ENCODE results near the gene C2CD3. TPM values are rescaled to one million over a fixed set of nuclear protein-coding genes. Genes with fewer than 3 reads are reported as not detected.

The C2CD3 gene
- total and polyA plus RNA-seq, 2 donors (not counting 1 experiment from before 2014, with no cell fraction given) = 5.8 to 8.3 TPM

DNA sequence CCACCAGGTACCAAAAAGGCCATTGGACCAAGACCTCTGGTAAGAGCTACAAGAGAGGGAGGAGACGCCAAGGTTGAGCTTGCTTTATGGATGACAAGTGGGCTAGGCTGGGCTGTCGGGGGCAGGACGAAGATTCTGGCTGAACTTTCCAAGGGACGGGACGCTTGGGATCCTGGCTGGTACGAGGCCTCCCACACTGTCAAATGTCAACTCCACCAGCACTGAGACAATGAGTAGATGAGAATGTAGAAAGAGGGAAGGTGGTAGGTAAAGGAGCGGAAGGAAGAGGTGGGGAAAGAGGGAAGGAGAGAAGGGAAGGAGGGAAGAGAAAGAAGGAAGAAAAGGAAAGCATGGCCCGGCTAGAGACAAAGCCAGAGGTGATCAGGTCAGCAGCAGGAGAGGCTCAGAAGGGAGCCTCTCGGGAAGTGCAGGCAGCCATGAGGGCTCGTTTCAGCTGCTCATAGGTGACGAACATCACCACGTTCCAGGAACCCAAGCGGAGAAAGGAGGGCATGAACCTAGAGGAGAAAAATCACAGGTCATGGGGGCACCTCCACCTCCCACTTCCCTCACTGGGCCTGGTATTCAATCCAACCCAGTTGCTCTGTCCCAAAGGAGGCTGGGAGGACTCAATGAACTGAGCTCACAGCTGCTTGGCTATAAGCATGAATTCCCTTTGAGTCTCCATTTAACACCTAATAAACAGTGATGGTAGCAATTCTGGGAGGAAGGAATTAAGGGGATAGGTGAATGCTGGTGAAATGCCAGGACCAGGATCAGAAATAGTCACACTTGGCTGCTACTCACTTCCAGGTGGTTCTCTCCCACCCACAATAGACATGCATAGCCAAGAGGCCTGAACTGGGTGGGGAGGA, 196.0 kb downstream of the C2CD3 start:
- TF ChIP-seq EZH2 (IDR thresholded peaks at IDR 0.05; ENCODE audit: low read length, missing control alignments) = no peak
- TF ChIP-seq, protein P1, sequence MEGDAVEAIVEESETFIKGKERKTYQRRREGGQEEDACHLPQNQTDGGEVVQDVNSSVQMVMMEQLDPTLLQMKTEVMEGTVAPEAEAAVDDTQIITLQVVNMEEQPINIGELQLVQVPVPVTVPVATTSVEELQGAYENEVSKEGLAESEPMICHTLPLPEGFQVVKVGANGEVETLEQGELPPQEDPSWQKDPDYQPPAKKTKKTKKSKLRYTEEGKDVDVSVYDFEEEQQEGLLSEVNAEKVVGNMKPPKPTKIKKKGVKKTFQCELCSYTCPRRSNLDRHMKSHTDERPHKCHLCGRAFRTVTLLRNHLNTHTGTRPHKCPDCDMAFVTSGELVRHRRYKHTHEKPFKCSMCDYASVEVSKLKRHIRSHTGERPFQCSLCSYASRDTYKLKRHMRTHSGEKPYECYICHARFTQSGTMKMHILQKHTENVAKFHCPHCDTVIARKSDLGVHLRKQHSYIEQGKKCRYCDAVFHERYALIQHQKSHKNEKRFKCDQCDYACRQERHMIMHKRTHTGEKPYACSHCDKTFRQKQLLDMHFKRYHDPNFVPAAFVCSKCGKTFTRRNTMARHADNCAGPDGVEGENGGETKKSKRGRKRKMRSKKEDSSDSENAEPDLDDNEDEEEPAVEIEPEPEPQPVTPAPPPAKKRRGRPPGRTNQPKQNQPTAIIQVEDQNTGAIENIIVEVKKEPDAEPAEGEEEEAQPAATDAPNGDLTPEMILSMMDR (conservative IDR thresholded peaks at IDR 0.05 in 1 of 2, IDR thresholded peaks at IDR 0.05 in 1 of 2; ENCODE audit: low read depth in 1 of 2, low read length in 2 of 2) = no peak
- no peak overlapping the region for H3K4me2 ChIP-seq (ENCODE audit: extremely low read depth, insufficient read depth, low read length)

DNA sequence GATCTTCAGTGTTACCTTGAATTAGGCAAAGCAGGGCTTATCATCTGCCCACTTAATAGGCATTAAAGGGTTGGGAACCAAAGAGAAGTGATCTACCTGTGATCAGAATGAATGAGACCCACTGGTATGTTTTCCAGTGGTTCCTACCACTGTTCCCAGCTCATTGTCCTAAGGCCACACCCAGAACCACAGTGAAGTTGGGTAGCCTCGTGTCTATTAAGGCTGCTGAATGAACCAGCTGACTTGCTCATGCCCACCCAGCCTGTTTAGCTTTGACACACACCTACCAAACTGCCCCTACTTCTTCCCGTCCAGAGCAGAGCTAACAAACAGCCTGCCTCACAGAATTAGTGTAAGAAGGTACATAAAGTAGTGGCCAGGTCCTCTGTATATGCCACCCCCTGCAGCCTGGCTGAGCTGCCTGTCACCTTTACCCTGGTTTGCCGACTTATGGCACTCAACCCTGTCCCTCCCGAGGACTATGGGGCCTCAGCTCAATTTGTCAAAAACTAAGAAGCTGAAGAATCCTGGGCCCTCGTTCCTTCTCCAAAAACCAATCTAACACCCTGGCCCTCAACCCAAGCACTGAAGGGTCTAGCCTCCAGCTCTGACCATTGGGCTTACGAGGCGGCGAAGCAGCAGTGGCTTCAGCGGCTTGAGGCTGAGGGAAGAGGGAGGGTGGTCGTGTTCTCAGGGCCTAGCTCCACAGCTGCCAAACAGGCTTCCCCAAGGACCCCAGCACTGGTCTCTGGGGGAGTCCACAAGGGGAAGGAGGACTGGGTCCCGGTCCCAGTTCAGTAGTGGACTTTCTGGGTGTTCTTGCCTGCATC, 198.0 kb downstream of the C2CD3 start:
- Histone ChIP-seq H3K27me3 (ENCODE audit: control insufficient read depth, insufficient read depth, low read length) (no peaks in the 10 kb centered on the region), H3K4me1 (ENCODE audit: control insufficient read depth, extremely low read depth, insufficient read depth, low read length) (peaks cover 7% of the 10 kb centered on the region), H3K4me3 (replicated peaks in 1 of 4; ENCODE audit: control extremely low read depth in 1 of 4, insufficient read depth in 1 of 4, low read depth in 3 of 4, low read length in 4 of 4) (no peak overlapping the region), H3K36me3 (ENCODE audit: control insufficient read depth, insufficient read depth, low read length) (peaks cover 1% of the 10 kb centered on the region), H3K9me3 (ENCODE audit: control insufficient read depth, insufficient read depth, low read depth, low read length) (no peaks in the 10 kb centered on the region), H3K9ac (ENCODE audit: insufficient read depth, low read length) (no peak overlapping the region), H3K79me2 (ENCODE audit: control insufficient read depth, insufficient read depth, low read length) (no peaks in the 10 kb centered on the region), H3K4me2 (ENCODE audit: extremely low read depth, insufficient read depth, low read length) (no peak overlapping the region), H2AFZ (ENCODE audit: low read length) (no peak overlapping the region), H3K27ac (ENCODE audit: insufficient read depth, low read length) (no peak overlapping the region), H4K20me1 (ENCODE audit: control insufficient read depth, extremely low read depth, insufficient read depth, low read length) (no peaks in the 10 kb centered on the region)
- DNase-seq (ENCODE audit: low read depth in 2 of 2) = no peak
- TF ChIP-seq, protein P1 (conservative IDR thresholded peaks at IDR 0.05 in 1 of 2, IDR thresholded peaks at IDR 0.05 in 1 of 2; ENCODE audit: low read depth in 1 of 2, low read length in 2 of 2) = no peak
- no peak for TF ChIP-seq EZH2 (IDR thresholded peaks at IDR 0.05; ENCODE audit: low read length, missing control alignments)

More for the DNA sequence above, 196.0 kb downstream of the C2CD3 start:
- DNase-seq (ENCODE audit: low read depth in 2 of 2) = no peak
- no peaks in the 10 kb centered on the region for H3K27me3 ChIP-seq (ENCODE audit: control insufficient read depth, insufficient read depth, low read length)
- H4K20me1 ChIP-seq (ENCODE audit: control insufficient read depth, extremely low read depth, insufficient read depth, low read length) = no peaks in the 10 kb centered on the region
- no peak overlapping the region for H3K27ac ChIP-seq (ENCODE audit: insufficient read depth, low read length)
- H3K36me3 ChIP-seq (ENCODE audit: control insufficient read depth, insufficient read depth, low read length) = peaks cover 1% of the 10 kb centered on the region
- peaks cover 7% of the 10 kb centered on the region for H3K4me1 ChIP-seq (ENCODE audit: control insufficient read depth, extremely low read depth, insufficient read depth, low read length)
- H3K9me3 ChIP-seq (ENCODE audit: control insufficient read depth, insufficient read depth, low read depth, low read length) = no peaks in the 10 kb centered on the region
- no peak overlapping the region for H2AFZ ChIP-seq (ENCODE audit: low read length)
- H3K4me3 ChIP-seq (replicated peaks in 1 of 4; ENCODE audit: control extremely low read depth in 1 of 4, insufficient read depth in 1 of 4, low read depth in 3 of 4, low read length in 4 of 4) = no peak overlapping the region
- no peaks in the 10 kb centered on the region for H3K79me2 ChIP-seq (ENCODE audit: control insufficient read depth, insufficient read depth, low read length)
- H3K9ac ChIP-seq (ENCODE audit: insufficient read depth, low read length) = no peak overlapping the region

DNA sequence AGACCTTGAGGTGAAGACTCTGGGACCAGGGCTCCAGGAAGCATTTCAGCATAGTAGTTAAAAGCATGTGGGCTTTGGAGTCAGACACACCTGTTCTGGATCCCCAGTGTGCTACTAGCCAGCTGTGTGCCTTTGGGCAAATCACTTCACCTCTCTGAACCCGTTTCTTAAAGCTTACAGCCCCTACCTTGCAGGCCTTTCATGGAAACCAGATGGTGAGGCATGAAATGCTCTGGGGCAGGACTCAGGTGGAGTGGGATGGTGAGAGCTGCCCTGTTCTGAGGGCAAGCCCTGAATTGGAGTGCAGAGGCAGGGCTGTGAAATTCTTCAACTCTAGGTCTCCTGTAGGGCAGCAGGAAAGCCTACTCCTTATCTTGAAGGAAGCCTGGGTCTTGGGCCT, 198.6 kb downstream of the C2CD3 start:
- no peak overlapping the region for H3K9ac ChIP-seq (ENCODE audit: insufficient read depth, low read length)

More for the DNA sequence above, 198.6 kb downstream of the C2CD3 start:
- H3K9me3 ChIP-seq (ENCODE audit: control insufficient read depth, insufficient read depth, low read depth, low read length) = no peaks in the 10 kb centered on the region
- H3K4me1 ChIP-seq (ENCODE audit: control insufficient read depth, extremely low read depth, insufficient read depth, low read length) = peaks cover 7% of the 10 kb centered on the region
- no peak overlapping the region for H3K4me3 ChIP-seq (replicated peaks in 1 of 4; ENCODE audit: control extremely low read depth in 1 of 4, insufficient read depth in 1 of 4, low read depth in 3 of 4, low read length in 4 of 4)
- H2AFZ ChIP-seq (ENCODE audit: low read length) = no peak overlapping the region
- no peak overlapping the region for H3K27ac ChIP-seq (ENCODE audit: insufficient read depth, low read length)
- H3K4me2 ChIP-seq (ENCODE audit: extremely low read depth, insufficient read depth, low read length) = no peak overlapping the region
- TF ChIP-seq, protein P1 (conservative IDR thresholded peaks at IDR 0.05 in 1 of 2, IDR thresholded peaks at IDR 0.05 in 1 of 2; ENCODE audit: low read depth in 1 of 2, low read length in 2 of 2) = no peak
- no peak for TF ChIP-seq EZH2 (IDR thresholded peaks at IDR 0.05; ENCODE audit: low read length, missing control alignments)
- H3K27me3 ChIP-seq (ENCODE audit: control insufficient read depth, insufficient read depth, low read length) = no peaks in the 10 kb centered on the region
- DNase-seq (ENCODE audit: low read depth in 2 of 2) = no peak
- H3K36me3 ChIP-seq (ENCODE audit: control insufficient read depth, insufficient read depth, low read length) = peaks cover 1% of the 10 kb centered on the region
- H4K20me1 ChIP-seq (ENCODE audit: control insufficient read depth, extremely low read depth, insufficient read depth, low read length) = no peaks in the 10 kb centered on the region
- H3K79me2 ChIP-seq (ENCODE audit: control insufficient read depth, insufficient read depth, low read length) = no peaks in the 10 kb centered on the region
